Common myeloid progenitor, CD34-positive (primary cell): Measurements from ENCODE around the gene PARP11.

Experiments
- CTCF ChIA-PET: fragments of 350-600 bp; sonication (Branson Sonifier 250); formaldehyde crosslinking; loops from one replicate; lab custom pipeline; 2021; ENCODE audit warnings: antibody characterized with exemption; lab: Charles Lee
- POLR2A ChIA-PET: fragments of 350-600 bp; sonication (Branson Sonifier 250); formaldehyde crosslinking; loops from one replicate; lab custom pipeline; 2021; ENCODE audit warnings: antibody characterized with exemption; lab: Charles Lee
- DNase-seq, 3 donors: peaks; one replicate each; pipeline versions ENCODE4 v3.0.0 to v3.0.0-alpha.2; 2013
- H3K27ac ChIP-seq, 2 experiments: 1 replicate in 1 of 2; 2 replicates in 1 of 2; pipeline ENCODE4 v1.7.0; 2013; ENCODE audit warnings: inconsistent platforms in 2 of 2, low read length in 2 of 2, mild to moderate bottlenecking in 2 of 2, low read depth in 1 of 2, moderate library complexity in 1 of 2; ENCODE audit not compliant: severe bottlenecking in 2 of 2, insufficient read depth in 1 of 2, poor library complexity in 1 of 2
- H3K27me3 ChIP-seq, 5 experiments: replicated peaks in 2 of 5; 1 replicate in 3 of 5; 2 replicates in 2 of 5; pipeline versions ENCODE4 v1.6.1 to v1.7.0; 2013; ENCODE audit warnings: low read length in 4 of 5, mild to moderate bottlenecking in 2 of 5, moderate library complexity in 2 of 5, inconsistent platforms in 1 of 5; ENCODE audit not compliant: insufficient read depth in 5 of 5, control insufficient read depth in 4 of 5
- H3K36me3 ChIP-seq, 4 experiments: 1 replicate in 2 of 4; 2 replicates in 2 of 4; pipeline versions ENCODE4 v1.6.1 to v1.7.0; 2013; ENCODE audit warnings: low read length in 3 of 4, control low read depth in 1 of 4, mild to moderate bottlenecking in 1 of 4; ENCODE audit not compliant: control insufficient read depth in 4 of 4, insufficient read depth in 4 of 4
- H3K4me1 ChIP-seq, 4 experiments: 1 replicate in 3 of 4; 2 replicates in 1 of 4; pipeline versions ENCODE4 v1.6.1 to v1.7.1; 2013; ENCODE audit warnings: low read length in 3 of 4, mild to moderate bottlenecking in 3 of 4, control low read depth in 1 of 4, inconsistent platforms in 1 of 4, moderate library complexity in 1 of 4; ENCODE audit not compliant: control insufficient read depth in 4 of 4, insufficient read depth in 4 of 4; ENCODE audit errors: control extremely low read depth in 1 of 4
- H3K4me3 ChIP-seq, 7 experiments: 1 replicate in 4 of 7; 2 replicates in 3 of 7; pipeline versions ENCODE4 v1.5.1 to v1.7.0; 2013; ENCODE audit warnings: mild to moderate bottlenecking in 7 of 7, low read length in 6 of 7, moderate library complexity in 6 of 7, inconsistent platforms in 2 of 7, low read depth in 2 of 7, control low read depth in 1 of 7; ENCODE audit not compliant: insufficient read depth in 4 of 7, control insufficient read depth in 1 of 7; ENCODE audit errors: extremely low read depth in 1 of 7
- H3K9me3 ChIP-seq, 5 experiments: 1 replicate in 4 of 5; 2 replicates in 1 of 5; pipeline versions ENCODE4 v1.6.1 to v1.7.1; 2013; ENCODE audit warnings: low read length in 4 of 5, mild to moderate bottlenecking in 2 of 5, inconsistent platforms in 1 of 5, low read depth in 1 of 5, moderate library complexity in 1 of 5; ENCODE audit not compliant: control insufficient read depth in 4 of 5, insufficient read depth in 2 of 5; ENCODE audit errors: control extremely low read depth in 1 of 5
- WGBS: methylation state at CpG from one replicate; pipeline ENCODE4 v1.1.5; 2013; ENCODE audit not compliant: insufficient coverage; 5-methylcytosine and 5-hydroxymethylcytosine counted together

Gene PARP11

DNA sequence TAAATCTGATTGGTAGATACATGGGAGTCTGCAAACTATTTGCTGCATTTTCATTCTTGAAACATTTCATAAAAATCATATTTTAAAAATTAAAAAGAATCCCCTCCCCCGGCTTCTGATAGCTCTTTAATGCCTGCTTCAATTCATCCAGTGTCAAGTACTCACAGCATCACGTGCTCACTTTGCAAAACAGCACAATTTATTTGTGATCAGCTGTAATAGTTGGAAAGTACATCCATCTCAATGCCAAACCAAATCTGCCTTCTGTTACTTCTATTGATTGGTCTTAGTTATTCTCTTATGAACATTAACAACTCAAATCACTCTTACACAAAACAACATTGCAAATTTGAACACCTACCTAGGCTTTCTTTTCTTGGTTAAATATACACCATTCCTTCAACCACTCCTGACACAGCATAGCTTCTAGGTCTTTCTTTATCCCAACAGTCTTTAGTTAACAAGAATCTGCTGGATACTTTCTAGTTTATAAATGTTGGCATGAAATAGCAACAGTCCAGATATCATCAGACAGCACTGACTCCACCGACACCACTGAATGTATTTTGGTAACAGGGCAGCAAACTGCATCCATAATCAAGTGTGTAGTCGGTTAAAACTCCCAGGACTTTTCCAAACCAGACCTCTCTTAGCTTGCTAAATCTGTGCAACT, 58.0 kb downstream of the PARP11 start:
- ChIA-PET CTCF (interaction anchor here (2.2 kb wide), 1 partner anchor 10 kb away, joined by 10 read pairs; no protein-coding TSS in a partner anchor), POLR2A (no interaction called here)
- Histone ChIP-seq H3K4me1 (peaks cover 0 to 9% (median 2%) of the 10 kb centered on the region in 4 experiments), H3K9me3 (no peaks in the 10 kb centered on the region), H3K4me3 (no peak overlapping the region), H3K27me3 (no peaks in the 10 kb centered on the region), H3K36me3 (peaks cover 18 to 39% (median 27%) of the 10 kb centered on the region in 4 experiments), H3K27ac (no peak overlapping the region)
- WGBS = 100% methylated on average over 1 of the region's 4 CpGs
- no peak for DNase-seq

DNA sequence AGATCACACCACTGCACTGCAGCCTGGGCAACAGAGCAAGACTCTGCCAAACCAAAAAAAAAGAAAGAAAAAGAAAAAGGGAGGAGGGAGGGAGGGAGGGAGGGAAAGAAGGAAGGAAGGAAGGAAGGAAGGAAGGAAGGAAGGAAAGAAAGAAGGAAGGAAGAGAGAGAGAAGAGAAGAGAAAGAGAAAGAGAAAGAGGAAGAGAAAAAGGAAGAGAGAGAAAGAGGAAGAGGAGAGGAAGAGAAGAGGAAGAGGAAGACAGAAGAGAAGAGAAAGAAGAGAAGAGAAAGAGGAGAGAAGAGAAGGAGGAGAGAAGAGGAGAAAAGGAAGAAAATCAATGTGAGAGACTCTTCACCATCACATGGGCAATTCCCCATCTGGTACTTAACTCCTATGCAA, 62.7 kb downstream of the PARP11 start:
- Histone ChIP-seq H3K27me3 (no peaks in the 10 kb centered on the region), H3K27ac (no peak overlapping the region), H3K36me3 (peaks cover 14 to 30% (median 23%) of the 10 kb centered on the region in 4 experiments), H3K4me3 (no peak overlapping the region), H3K4me1 (no peaks in the 10 kb centered on the region), H3K9me3 (no peaks in the 10 kb centered on the region)
- POLR2A ChIA-PET = no interaction called here
- no peak for DNase-seq
- CTCF ChIA-PET = no interaction called here

DNA sequence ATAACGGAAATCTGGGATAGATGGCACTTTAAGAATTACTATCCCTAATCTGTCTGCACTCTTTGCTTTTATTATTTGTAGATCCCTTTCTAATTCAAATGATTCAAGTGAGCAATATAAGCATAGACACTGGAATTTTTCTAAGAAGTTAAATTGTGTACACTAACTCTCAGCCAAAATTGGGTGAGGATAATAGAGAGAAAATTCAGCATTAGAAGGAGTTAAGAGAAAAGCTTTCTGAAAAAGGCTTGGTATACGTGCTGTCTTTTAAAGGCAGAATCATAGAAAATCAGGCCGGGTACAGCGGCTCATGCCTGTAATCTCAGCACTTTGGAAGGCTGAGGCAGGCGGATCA, 63.2 kb downstream of the PARP11 start:
- CTCF ChIA-PET = no interaction called here
- POLR2A ChIA-PET = no interaction called here
- H3K4me3 ChIP-seq = no peak overlapping the region
- no peak overlapping the region for H3K27ac ChIP-seq
- no peaks in the 10 kb centered on the region for H3K4me1 ChIP-seq
- H3K9me3 ChIP-seq = no peaks in the 10 kb centered on the region
- no peak for DNase-seq
- WGBS = 100% methylated on average over 2 of the region's 5 CpGs
- no peaks in the 10 kb centered on the region for H3K27me3 ChIP-seq
- peaks cover 14 to 28% (median 23%) of the 10 kb centered on the region in 4 experiments for H3K36me3 ChIP-seq

- Histone ChIP-seq H3K4me3 (no peak overlapping the region), H3K27ac (no peak overlapping the region), H3K4me1 (no peaks in the 10 kb centered on the region), H3K27me3 (no peaks in the 10 kb centered on the region), H3K9me3 (no peaks in the 10 kb centered on the region), H3K36me3 (peaks cover 14 to 28% (median 23%) of the 10 kb centered on the region in 4 experiments)
- ChIA-PET POLR2A (no interaction called here), CTCF (interaction anchor here (1.1 kb wide), 2 partner anchors 162 to 508 kb away, joined by 3 to 5 read pairs; no protein-coding TSS in a partner anchor)
- 100% methylated on average over 5 of the region's 6 CpGs for WGBS
- no peak for DNase-seq
Measured at GRCh38 chr12:3809357-3810015, 63.7 kb downstream of the PARP11 start.

DNA sequence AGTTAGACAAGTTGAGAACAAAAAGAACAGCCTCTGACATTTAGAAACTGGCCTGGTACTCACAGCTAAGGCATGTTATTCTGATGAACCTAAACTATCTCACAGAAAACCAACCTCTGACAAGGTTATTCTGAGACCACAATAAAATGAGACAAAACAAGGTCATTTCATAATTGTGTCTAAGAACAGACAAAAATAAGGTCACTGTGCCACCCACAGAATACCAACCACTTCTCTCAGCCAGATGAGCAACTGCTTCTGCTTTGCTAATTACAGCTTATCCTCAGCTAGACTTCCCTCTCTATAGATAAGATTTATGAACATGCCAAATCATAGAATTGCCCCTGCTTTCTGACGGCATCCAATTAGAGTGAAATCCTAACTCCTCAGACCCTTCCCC, 68.1 kb downstream of the PARP11 start:
- H3K27ac ChIP-seq = no peak overlapping the region
- no peak for DNase-seq
- H3K9me3 ChIP-seq = no peaks in the 10 kb centered on the region
- H3K4me3 ChIP-seq = no peak overlapping the region
- ChIA-PET POLR2A (no interaction called here), CTCF (interaction anchor here (0.7 to 5.6 kb wide), 7 partner anchors 10 to 506 kb away, joined by 3 to 34 read pairs (median 9); no protein-coding TSS in a partner anchor)
- H3K36me3 ChIP-seq = peaks cover 6 to 13% (median 12%) of the 10 kb centered on the region in 4 experiments
- no peaks in the 10 kb centered on the region for H3K27me3 ChIP-seq
- WGBS = 67% methylated on average over 1 of the region's 1 CpG
- no peaks in the 10 kb centered on the region for H3K4me1 ChIP-seq

GRCh38 chr12:3803865-3804472, 69.2 kb downstream of the PARP11 start:
- H3K27ac ChIP-seq = no peak overlapping the region
- no peaks in the 10 kb centered on the region for H3K27me3 ChIP-seq
- H3K9me3 ChIP-seq = no peaks in the 10 kb centered on the region
- POLR2A ChIA-PET = no interaction called here
- CTCF ChIA-PET = interaction anchor here (0.8 to 5.6 kb wide), 11 partner anchors 9 to 505 kb away, joined by 3 to 34 read pairs (median 4); no protein-coding TSS in a partner anchor
- WGBS = 64% methylated on average over 13 of the region's 14 CpGs
- no peaks in the 10 kb centered on the region for H3K4me1 ChIP-seq
- peak; percentile 69 to 79 (median 71) for DNase-seq
- H3K4me3 ChIP-seq = no peak overlapping the region
- peaks cover 7 to 13% (median 10%) of the 10 kb centered on the region in 4 experiments for H3K36me3 ChIP-seq

- POLR2A ChIA-PET = no interaction called here
- no peaks in the 10 kb centered on the region for H3K27me3 ChIP-seq
- peaks cover 7 to 13% (median 10%) of the 10 kb centered on the region in 4 experiments for H3K36me3 ChIP-seq
- no peak for DNase-seq
- no peak overlapping the region for H3K27ac ChIP-seq
- no peaks in the 10 kb centered on the region for H3K9me3 ChIP-seq
- peaks cover 0 to 6% (median 2%) of the 10 kb centered on the region in 4 experiments for H3K4me1 ChIP-seq
- 98% methylated on average over 4 of the region's 5 CpGs for WGBS
- CTCF ChIA-PET = interaction anchor here (1.1 to 5.6 kb wide), 4 partner anchors 30 to 503 kb away, joined by 3 to 34 read pairs (median 14); no protein-coding TSS in a partner anchor
- H3K4me3 ChIP-seq = no peak overlapping the region
Measured at GRCh38 chr12:3802721-3803120, 70.5 kb downstream of the PARP11 start.
